ENCODE results near the gene RPRML.

- TF ChIP-seq POLR2AphosphoS5 (IDR thresholded peaks at IDR 0.05) (no peak), CTCF (IDR thresholded peaks at IDR 0.05) (no peak)
Measured at GRCh38 chr17:46976626-46977270, 2.3 kb downstream of the RPRML start.
